ENCODE results near the gene TMEM229B.

The TMEM229B gene

GRCh38 chr14:67485501-67486095 is 2.9 kb downstream of the TMEM229B start:
- DNase-seq, result no peak

- DNase-seq, result no peak
Measured at GRCh38 chr14:67483579-67484285, 4.8 kb downstream of the TMEM229B start.

- DNase-seq, result no peak
Measured at GRCh38 chr14:67482231-67483164, 6.0 kb downstream of the TMEM229B start.

DNA sequence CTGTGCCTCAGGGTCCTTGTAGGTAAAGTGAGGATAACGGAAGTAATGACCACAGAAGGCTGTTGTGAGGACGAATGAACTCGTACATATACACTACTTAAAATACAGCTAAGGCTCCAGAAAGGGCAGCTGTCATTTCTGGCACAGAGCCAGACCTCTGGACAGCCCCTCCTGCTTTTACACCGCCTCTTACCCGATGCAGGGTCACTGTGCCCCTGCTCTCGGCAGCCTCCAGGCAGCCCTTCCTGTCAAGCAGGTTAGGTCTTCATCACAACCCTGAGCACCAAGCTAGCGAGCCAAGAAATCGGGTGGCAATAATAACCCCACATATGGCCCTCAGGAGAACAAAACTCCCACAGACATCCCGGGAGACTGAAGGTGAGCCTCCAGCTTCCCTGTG is 8.5 kb downstream of the TMEM229B start:
- DNase-seq, result no peak

DNA sequence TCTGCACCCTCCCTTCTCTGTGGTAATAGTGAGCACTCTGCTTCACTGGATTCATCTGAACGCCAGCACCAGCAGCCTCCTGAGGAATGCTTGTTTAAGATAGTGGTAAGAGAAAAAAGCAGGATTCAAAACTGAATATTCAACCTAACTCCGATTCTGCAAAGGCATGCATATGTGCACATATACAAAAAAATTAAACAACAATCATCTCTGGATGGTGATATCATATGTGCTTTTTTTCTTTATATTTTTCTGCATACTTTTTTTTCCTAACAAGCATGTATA is 9.8 kb downstream of the TMEM229B start:
- no peak for DNase-seq

GRCh38 chr14:67477926-67478799 is 10.4 kb downstream of the TMEM229B start:
- no peak for DNase-seq

DNA sequence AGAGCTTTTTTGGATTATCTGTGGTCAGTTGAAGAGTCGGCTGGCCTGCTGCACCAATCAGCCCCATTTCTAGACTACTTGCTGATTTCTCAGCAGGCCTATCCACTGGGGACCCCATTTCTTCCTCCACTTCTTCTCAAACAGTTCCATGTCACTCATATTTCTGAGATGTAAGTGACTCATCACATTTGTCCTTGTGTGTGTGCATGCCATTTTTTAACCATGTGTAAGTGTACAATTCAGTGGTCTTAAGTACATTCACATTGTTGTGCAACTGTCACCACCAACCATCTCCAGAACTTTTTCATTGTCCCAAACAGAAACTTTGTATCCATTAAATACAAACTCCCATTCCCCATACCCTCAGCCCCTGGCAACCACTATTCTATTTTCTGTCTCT is 14.2 kb downstream of the TMEM229B start:
- no peak for DNase-seq

DNA sequence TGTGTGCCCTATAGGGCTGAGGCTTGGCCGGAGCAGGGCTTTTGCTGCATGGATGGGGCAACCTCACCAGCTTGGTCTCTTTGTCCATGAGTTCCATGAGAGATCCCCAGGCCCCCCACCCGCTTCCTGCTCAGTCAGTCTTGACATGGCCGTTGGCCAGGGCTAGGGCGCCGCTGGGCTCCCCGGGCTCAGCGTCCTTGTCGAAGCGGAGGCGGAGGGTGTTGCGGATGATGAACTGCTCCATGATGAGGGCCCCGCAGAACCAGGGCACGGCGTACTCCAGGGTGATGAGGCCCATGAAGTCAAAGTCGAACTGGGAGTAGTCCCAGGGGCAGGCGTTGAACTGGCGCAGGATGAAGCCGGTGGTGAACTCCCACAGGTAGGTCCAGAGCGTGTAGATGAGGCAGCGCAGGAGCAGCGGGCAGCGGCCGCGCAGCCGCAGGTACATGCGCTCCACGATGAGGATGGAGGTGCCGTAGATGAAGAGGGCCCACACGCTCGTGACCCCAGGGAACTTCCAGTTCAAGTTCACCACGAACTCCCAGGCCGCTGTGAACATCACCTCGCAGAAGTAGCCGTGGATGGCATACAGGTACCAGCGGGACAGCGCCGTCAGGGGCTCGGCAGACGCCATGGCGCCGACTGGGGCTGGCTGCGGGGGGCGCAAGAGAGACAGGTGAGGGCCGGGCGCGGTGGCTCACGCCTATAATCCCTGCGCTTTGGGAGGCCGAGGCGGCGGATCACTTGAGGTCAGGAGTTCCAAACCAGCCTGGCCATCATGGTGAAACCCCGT is 15.0 kb downstream of the TMEM229B start:
- no peak for DNase-seq

GRCh38 chr14:67472726-67473125 is 15.8 kb downstream of the TMEM229B start:
- no peak for DNase-seq

GRCh38 chr14:67469954-67470353 is 18.6 kb downstream of the TMEM229B start:
- DNase-seq, result no peak

- DNase-seq, result no peak
Measured at GRCh38 chr14:67468378-67468730, 20.2 kb downstream of the TMEM229B start.

- DNase-seq, result no peak
Measured at GRCh38 chr14:67467134-67467533, 21.4 kb downstream of the TMEM229B start.

- no peak for DNase-seq
Measured at GRCh38 chr14:67464879-67465278, 23.6 kb downstream of the TMEM229B start.

- DNase-seq, result no peak
Measured at GRCh38 chr14:67464377-67464776, 24.1 kb downstream of the TMEM229B start.

- DNase-seq, result no peak
Measured at GRCh38 chr14:67463900-67464299, 24.6 kb downstream of the TMEM229B start.

DNA sequence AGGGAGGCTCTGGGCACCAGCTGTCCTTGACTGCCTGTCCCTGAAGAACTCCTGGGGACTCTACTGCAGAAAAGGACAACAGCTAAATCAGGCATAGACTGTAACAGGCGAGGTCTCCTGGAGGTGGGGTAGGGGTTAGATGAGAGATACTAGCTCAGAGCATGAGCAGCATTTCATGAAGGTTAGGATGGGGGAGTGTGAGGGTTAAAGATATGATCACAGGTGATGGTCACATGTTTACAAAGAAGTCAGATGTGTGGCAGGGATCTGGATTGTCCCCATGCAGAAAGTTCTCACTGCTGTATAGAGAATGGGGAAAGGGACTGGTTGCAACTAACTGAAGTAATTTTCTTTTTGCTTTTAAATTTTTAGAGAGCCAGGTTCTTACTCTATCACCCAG is 26.5 kb downstream of the TMEM229B start:
- no peak for DNase-seq

DNA sequence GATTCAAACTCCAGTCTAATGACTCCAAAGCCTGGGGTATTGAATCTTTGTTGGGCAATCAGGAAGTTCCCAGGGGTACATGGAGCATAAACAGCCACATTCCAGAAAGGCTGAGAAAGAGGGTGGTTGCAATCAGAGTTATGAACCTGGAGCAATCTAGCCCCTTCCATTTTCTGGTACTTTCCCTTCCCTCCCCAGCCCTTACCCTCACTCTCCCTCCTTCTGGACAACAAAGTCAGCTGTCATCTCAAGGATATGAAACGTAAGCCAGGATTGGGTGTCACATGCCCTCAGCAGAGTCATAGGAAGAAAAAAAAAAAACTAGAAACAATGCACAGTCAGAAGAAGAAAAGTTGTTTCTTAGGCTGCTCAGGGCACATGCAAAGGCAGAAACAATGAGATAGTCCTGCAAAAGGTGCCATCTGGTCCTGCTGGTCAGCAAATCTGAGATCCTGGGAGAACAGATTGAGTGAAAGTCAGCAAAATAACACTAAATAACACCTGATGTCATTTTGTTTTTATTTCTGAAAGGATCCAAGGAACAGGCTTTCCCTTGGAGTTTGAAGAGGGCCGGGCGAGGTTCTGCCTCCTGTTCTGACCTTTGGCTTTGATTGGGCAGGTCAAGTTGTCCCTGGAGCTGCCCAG is 27.1 kb downstream of the TMEM229B start:
- DNase-seq, result no peak

DNA sequence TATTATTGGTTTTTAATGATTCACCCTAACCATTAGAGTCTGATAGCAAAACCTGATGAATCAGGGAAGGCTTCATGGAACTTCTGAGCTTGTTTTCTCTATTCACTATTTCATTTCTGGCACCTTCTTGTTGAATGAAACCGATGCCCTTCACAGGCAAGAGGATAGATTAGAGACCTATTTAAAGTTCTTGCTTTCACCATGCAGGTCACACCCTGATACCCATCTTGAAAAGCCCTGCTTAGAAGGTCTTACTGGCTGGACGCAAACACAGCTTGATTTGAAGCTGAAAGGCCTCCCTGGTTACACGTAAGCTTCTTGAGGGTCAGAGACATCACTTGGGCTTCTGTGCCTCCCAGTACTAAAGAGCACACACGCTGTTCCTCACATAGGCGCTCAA is 29.2 kb downstream of the TMEM229B start:
- no peak for DNase-seq

- no peak for DNase-seq
Measured at GRCh38 chr14:67457782-67458181, 30.7 kb downstream of the TMEM229B start.

- DNase-seq, result no peak
Measured at GRCh38 chr14:67456732-67457131, 31.8 kb downstream of the TMEM229B start.

DNA sequence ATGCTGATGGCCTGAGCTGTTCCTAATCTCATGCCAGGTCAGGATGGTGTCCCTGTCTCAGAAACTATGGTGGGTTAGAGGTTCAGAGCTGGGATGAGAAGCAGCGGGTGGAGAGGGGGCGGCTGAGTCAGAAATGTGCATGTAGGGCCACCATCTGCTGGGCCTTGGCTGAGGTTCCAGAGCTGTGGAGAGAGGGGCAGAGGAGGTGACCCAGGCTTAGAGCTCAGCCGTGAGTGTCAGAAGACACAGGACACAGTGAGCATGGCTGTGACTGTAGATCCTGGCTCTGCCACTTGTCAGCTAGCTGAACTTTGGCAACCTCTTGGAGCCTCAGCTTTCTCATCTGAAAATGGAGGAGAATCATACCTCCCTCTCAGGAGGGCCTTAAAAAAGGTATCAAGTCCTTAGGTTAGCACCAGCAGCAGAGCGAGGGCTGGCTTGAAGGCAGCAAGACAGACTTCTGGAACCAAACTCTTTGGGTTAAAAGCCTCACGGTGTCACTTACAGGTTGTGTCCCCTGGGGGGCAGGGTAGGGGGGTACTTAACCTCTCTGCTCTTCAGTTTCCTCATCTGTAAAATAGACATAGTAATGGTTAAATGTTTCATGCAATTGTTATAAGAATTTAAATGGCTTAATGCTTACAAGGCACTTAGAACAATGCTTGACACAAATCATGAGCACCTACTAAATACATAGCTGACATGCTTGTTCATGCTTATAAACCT is 34.8 kb downstream of the TMEM229B start:
- no peak for DNase-seq
